Cerebellar cortex (tissue), 1 donor: ENCODE results near the gene MRPL42.

Experiments used
- DNase-seq: peaks from one replicate; pipeline ENCODE4 v3.0.0-alpha.2; 2015; ENCODE audit warnings: low spot score

The MRPL42 gene

GRCh38 chr12:93500201-93500600 is 32.9 kb downstream of the MRPL42 start:
- no peak for DNase-seq

GRCh38 chr12:93500667-93501066 is 33.4 kb downstream of the MRPL42 start:
- no peak for DNase-seq

GRCh38 chr12:93502802-93503623 is 35.7 kb downstream of the MRPL42 start:
- peak; percentile 64 for DNase-seq

GRCh38 chr12:93507165-93507564 is 39.9 kb downstream of the MRPL42 start:
- DNase-seq = no peak

- DNase-seq = no peak
Observed at GRCh38 chr12:93509506-93509905, 42.2 kb downstream of the MRPL42 start.

GRCh38 chr12:93514853-93515252 is 47.5 kb downstream of the MRPL42 start:
- no peak for DNase-seq

GRCh38 chr12:93518725-93519124 is 51.4 kb downstream of the MRPL42 start:
- DNase-seq = no peak

- DNase-seq = no peak
Observed at GRCh38 chr12:93519859-93520258, 52.5 kb downstream of the MRPL42 start.

GRCh38 chr12:93520454-93520853 is 53.1 kb downstream of the MRPL42 start:
- DNase-seq = no peak

GRCh38 chr12:93521225-93522080 is 54.1 kb downstream of the MRPL42 start:
- no peak for DNase-seq

GRCh38 chr12:93524386-93525133 is 57.2 kb downstream of the MRPL42 start:
- no peak for DNase-seq

- no peak for DNase-seq
Observed at GRCh38 chr12:93526786-93527428, 59.6 kb downstream of the MRPL42 start.

GRCh38 chr12:93530358-93530757 is 63.0 kb downstream of the MRPL42 start:
- DNase-seq = no peak

GRCh38 chr12:93533310-93533709 is 66.0 kb downstream of the MRPL42 start:
- no peak for DNase-seq

- DNase-seq = peak; percentile 16
Observed at GRCh38 chr12:93536111-93536765, 68.9 kb downstream of the MRPL42 start.

GRCh38 chr12:93536766-93537488 is 69.6 kb downstream of the MRPL42 start:
- peak; percentile 16 for DNase-seq

GRCh38 chr12:93537769-93538168 is 70.5 kb downstream of the MRPL42 start:
- DNase-seq = no peak

GRCh38 chr12:93539821-93540220 is 72.5 kb downstream of the MRPL42 start:
- no peak for DNase-seq

GRCh38 chr12:93540466-93540865 is 73.2 kb downstream of the MRPL42 start:
- no peak for DNase-seq

- DNase-seq = no peak
Observed at GRCh38 chr12:93541578-93542225, 74.4 kb downstream of the MRPL42 start.
